Measurements from ENCODE around the gene TTLL5. TPM values are rescaled to one million over a fixed set of nuclear protein-coding genes. Genes with fewer than 3 reads are reported as not detected.

The TTLL5 gene
- total RNA-seq, 1 experiment from 2014 or later, result 35.7 TPM

DNA sequence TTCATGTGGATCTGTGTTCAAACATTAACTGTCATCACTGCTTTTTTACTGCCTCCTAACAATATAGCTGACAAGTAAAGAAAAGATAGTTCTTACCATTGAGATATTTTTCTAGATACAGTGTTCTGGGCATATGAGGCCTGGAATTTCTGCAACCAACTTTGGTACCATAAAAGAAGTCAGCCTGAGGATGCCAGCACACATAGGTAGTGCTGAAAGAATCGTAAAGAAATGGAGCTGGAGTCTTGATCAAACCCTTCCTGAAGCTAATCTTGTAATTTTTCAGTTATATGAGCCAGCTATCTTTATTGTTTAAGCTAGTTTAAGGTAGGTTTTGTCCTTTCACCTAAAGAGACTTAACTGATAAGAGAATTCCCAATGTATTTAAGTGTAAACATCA, 11.7 kb upstream of the TTLL5 start:
- H4K20me1 ChIP-seq (ENCODE audit: control insufficient read depth, insufficient read depth, insufficient read length), result no peaks in the 10 kb centered on the region
- H3K4me1 Mint-ChIP-seq, result no peaks in the 10 kb centered on the region
- no peaks in the 10 kb centered on the region for H3K9me3 ChIP-seq (ENCODE audit: control insufficient read depth, low read depth, low read length)
- H4K5ac ChIP-seq (ENCODE audit: insufficient read length, low read depth, low read length), result no peak overlapping the region
- H4K91ac ChIP-seq (ENCODE audit: insufficient read length, low read depth, low read length), result no peak overlapping the region
- H4K8ac ChIP-seq (replicated peaks; ENCODE audit: insufficient read length, low read depth, low read length), result no peak overlapping the region
- TF ChIP-seq, protein P1, sequence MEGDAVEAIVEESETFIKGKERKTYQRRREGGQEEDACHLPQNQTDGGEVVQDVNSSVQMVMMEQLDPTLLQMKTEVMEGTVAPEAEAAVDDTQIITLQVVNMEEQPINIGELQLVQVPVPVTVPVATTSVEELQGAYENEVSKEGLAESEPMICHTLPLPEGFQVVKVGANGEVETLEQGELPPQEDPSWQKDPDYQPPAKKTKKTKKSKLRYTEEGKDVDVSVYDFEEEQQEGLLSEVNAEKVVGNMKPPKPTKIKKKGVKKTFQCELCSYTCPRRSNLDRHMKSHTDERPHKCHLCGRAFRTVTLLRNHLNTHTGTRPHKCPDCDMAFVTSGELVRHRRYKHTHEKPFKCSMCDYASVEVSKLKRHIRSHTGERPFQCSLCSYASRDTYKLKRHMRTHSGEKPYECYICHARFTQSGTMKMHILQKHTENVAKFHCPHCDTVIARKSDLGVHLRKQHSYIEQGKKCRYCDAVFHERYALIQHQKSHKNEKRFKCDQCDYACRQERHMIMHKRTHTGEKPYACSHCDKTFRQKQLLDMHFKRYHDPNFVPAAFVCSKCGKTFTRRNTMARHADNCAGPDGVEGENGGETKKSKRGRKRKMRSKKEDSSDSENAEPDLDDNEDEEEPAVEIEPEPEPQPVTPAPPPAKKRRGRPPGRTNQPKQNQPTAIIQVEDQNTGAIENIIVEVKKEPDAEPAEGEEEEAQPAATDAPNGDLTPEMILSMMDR (conservative IDR thresholded peaks at IDR 0.05), result no peak
- H3K9me3 Mint-ChIP-seq, result no peaks in the 10 kb centered on the region
- H3K4me2 ChIP-seq (ENCODE audit: insufficient read depth, insufficient read length, low read length), result no peak overlapping the region
- no peak overlapping the region for H3K56ac ChIP-seq (ENCODE audit: insufficient read length, low read depth, low read length)
- no peak overlapping the region for H3K4me3 Mint-ChIP-seq
- no peak overlapping the region for H3K4ac ChIP-seq (ENCODE audit: low read depth, low read length)
- no peak overlapping the region for H3T11ph ChIP-seq (ENCODE audit: low read length)
- H3K27me3 Mint-ChIP-seq (ENCODE audit: low read depth), result no peaks in the 10 kb centered on the region
- no peaks in the 10 kb centered on the region for H3K79me1 ChIP-seq (ENCODE audit: insufficient read depth, low read depth, low read length, poor library complexity, severe bottlenecking)
- WGBS (ENCODE audit: extremely low coverage, insufficient read length, low lambda C conversion rate), result no CpG with 5 or more reads among the region's 1 CpG
- H2BK5ac ChIP-seq (ENCODE audit: insufficient read length, low read length), result no peak overlapping the region
- no peak overlapping the region for H2BK15ac ChIP-seq (ENCODE audit: low read depth, low read length)
- no peak overlapping the region for H3K9ac ChIP-seq (ENCODE audit: extremely low read depth, insufficient read length, low read length)
- H3K14ac ChIP-seq (ENCODE audit: insufficient read depth, low read length), result no peak overlapping the region
- no peak overlapping the region for H2AK5ac ChIP-seq (ENCODE audit: insufficient read length, low read length)
- no peak overlapping the region for H3K18ac ChIP-seq (ENCODE audit: insufficient read length, low read depth, low read length)
- no peak overlapping the region for H2BK12ac ChIP-seq (ENCODE audit: insufficient read length, low read depth, low read length)
- H3K23ac ChIP-seq (ENCODE audit: insufficient read length, low read depth, low read length), result no peak overlapping the region
- H3K23me2 ChIP-seq (ENCODE audit: insufficient read length, low read depth, low read length, poor library complexity, severe bottlenecking), result no peaks in the 10 kb centered on the region
- no peak overlapping the region for H2AFZ ChIP-seq (ENCODE audit: low read length)
- H2BK20ac ChIP-seq (ENCODE audit: low read depth, low read length, poor library complexity, severe bottlenecking), result no peak overlapping the region
- no peak overlapping the region for H2BK120ac ChIP-seq (ENCODE audit: low read depth, low read length, poor library complexity, severe bottlenecking)
- no peaks in the 10 kb centered on the region for H3K79me2 ChIP-seq (ENCODE audit: insufficient read depth, low read length)
- no peaks in the 10 kb centered on the region for H3K4me1 ChIP-seq (ENCODE audit: insufficient read depth, low read length)
- no peak overlapping the region for H3K27ac Mint-ChIP-seq
- no peak overlapping the region for H3K27ac ChIP-seq (ENCODE audit: insufficient read length, low read depth, low read length)
- peaks cover 32 to 62% (median 50%) of the 10 kb centered on the region in 3 experiments for H3K36me3 Mint-ChIP-seq (ENCODE audit: insufficient read depth in 1 of 3, low read depth in 3 of 3)
- H3K27me3 ChIP-seq (ENCODE audit: insufficient read depth, low read length), result no peaks in the 10 kb centered on the region
- DNase-seq, result no peak
